Brain microvascular endothelial cell (primary cell): ENCODE measurements around the gene USP11.

Experiments used
- DNase-seq: peaks from one replicate; pipeline ENCODE4 v3.0.0-alpha.2; 2020
- H3K27ac ChIP-seq: fragments of 250-450 bp; sonication (Bioruptor Pico); 2 replicates; pipeline ENCODE4 v1.5.1; 2020; ENCODE audit warnings: mild to moderate bottlenecking, moderate library complexity
- H3K27me3 ChIP-seq: fragments of 250-450 bp; sonication (Bioruptor Pico); replicated peaks from 2 replicates; pipeline ENCODE4 v1.5.1; 2020; ENCODE audit warnings: mild to moderate bottlenecking
- H3K36me3 ChIP-seq: fragments of 250-450 bp; sonication (Bioruptor Pico); replicated peaks from 2 replicates; pipeline ENCODE4 v1.5.1; 2020; ENCODE audit warnings: mild to moderate bottlenecking
- H3K4me3 ChIP-seq: 2 replicates; pipeline ENCODE4 v1.5.1; 2011; ENCODE audit warnings: low read depth, mild to moderate bottlenecking, control low read depth, low read length, moderate library complexity
- in situ Hi-C: cut with HindIII; loops from 2 replicates; pipeline ENCODE4 v1.10.0; 2017; ENCODE audit warnings: low sequenced_read_pairs, low pct_ligation_motif_present
- TF ChIP-seq, protein P1 (sequence below): IDR thresholded peaks from 2 replicates; pipeline ENCODE4 v1.5.1; 2011; ENCODE audit warnings: low read depth, mild to moderate bottlenecking, moderate library complexity, low read length, control low read depth, inconsistent platforms; ENCODE audit errors: missing control alignments

USP11 gene

DNA sequence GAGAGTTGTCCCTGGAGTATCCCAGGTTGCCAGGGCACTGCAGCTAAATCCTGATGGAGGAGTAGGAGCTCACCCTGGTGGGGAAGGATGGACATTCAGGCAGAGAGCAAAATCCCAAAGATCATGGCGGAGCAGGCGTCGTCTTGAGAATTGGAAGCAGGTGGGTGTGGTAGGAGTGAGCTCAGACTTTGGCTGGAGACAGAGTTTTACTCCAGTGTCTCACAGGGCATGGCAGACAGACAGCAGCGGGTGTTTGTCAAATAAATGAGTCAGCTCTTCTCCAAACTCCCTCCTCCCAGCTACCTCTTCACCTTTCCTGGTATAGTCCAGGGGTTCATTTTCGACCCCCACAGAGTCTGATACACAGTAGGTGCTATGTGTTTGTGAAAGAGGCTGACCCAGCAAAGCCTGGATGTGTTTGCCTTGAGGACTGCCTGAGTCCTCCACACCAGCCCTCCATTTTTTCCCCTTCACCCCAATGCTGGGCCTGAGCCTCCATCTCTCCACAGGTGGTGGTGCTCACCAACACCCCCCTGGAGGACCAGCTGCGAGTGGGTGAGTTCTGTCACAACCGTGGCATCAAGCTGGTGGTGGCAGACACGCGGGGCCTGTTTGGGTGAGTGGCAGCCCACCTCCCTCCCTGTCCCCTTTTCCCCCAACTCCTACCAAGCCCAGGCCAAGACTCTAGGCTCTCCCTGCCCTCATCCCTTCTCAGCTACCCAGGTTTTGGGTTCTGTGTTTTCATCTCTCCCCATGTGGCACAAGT, 32.2 kb upstream of the USP11 start:
- Histone ChIP-seq H3K36me3 (peaks cover 83% of the 10 kb centered on the region), H3K27me3 (no peaks in the 10 kb centered on the region), H3K4me3 (no peak overlapping the region), H3K27ac (no peak overlapping the region)
- TF ChIP-seq, protein P1, sequence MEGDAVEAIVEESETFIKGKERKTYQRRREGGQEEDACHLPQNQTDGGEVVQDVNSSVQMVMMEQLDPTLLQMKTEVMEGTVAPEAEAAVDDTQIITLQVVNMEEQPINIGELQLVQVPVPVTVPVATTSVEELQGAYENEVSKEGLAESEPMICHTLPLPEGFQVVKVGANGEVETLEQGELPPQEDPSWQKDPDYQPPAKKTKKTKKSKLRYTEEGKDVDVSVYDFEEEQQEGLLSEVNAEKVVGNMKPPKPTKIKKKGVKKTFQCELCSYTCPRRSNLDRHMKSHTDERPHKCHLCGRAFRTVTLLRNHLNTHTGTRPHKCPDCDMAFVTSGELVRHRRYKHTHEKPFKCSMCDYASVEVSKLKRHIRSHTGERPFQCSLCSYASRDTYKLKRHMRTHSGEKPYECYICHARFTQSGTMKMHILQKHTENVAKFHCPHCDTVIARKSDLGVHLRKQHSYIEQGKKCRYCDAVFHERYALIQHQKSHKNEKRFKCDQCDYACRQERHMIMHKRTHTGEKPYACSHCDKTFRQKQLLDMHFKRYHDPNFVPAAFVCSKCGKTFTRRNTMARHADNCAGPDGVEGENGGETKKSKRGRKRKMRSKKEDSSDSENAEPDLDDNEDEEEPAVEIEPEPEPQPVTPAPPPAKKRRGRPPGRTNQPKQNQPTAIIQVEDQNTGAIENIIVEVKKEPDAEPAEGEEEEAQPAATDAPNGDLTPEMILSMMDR, result peak; percentile 47
- in situ Hi-C loops, result no loop called here
- peak; percentile 21 for DNase-seq

DNA sequence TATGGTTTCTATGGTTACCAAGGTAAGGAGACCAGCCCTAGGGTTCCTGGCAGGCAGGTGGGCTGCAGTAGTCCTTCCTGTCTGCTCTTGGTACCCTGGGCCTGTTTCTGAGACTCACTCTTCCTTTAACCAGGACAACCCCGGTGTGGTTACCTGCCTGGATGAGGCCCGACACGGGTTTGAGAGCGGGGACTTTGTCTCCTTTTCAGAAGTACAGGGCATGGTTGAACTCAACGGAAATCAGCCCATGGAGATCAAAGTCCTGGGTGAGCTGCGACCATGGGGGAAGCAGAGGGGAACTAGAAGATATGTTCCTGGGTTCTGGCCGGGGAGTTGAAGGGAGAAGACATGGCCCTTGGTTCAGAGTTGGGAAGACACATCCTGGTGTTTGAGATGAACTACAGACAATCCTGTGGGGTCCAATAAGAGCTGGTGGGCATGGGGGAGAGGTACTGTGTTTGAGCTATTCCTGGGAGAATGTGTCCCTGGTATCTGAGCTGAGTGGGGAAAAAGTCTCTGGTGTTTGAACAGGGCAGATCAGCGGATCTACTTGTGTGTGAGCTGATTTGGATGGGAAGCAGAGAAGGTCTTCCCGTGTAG, 31.4 kb upstream of the USP11 start:
- no peak overlapping the region for H3K27ac ChIP-seq
- in situ Hi-C loops, result no loop called here
- TF ChIP-seq, protein P1, result no peak
- H3K36me3 ChIP-seq, result peaks cover 89% of the 10 kb centered on the region
- no peak for DNase-seq
- H3K27me3 ChIP-seq, result no peaks in the 10 kb centered on the region
- H3K4me3 ChIP-seq, result no peak overlapping the region

DNA sequence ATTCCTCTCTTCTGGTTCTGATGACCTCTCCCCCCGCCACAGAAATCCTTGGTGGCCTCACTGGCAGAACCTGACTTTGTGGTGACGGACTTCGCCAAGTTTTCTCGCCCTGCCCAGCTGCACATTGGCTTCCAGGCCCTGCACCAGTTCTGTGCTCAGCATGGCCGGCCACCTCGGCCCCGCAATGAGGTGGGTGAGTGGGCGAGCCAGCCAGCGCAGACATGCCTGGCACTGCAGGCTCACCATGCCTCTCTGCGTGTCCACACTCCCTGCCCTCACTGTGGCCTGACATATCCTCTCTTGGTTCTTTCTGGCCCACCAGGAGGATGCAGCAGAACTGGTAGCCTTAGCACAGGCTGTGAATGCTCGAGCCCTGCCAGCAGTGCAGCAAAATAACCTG, 30.5 kb upstream of the USP11 start:
- TF ChIP-seq, protein P1, result no peak
- in situ Hi-C loops, result no loop called here
- no peak for DNase-seq
- Histone ChIP-seq H3K27ac (no peak overlapping the region), H3K27me3 (no peaks in the 10 kb centered on the region), H3K4me3 (no peak overlapping the region), H3K36me3 (peaks cover 93% of the 10 kb centered on the region)

DNA sequence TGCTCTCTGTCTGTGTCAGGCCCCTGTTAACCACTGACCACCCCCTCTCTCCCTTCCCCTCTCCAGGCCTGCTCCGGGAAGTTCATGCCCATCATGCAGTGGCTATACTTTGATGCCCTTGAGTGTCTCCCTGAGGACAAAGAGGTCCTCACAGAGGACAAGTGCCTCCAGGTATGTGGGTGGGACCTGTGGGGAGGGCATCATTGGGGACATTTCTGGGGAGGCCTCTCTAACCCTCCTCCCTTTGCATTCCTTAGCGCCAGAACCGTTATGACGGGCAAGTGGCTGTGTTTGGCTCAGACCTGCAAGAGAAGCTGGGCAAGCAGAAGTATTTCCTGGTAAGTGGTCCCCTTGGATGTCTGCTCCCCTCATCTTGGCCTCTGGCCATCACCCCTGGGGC, 29.9 kb upstream of the USP11 start:
- H3K36me3 ChIP-seq, result peaks cover 98% of the 10 kb centered on the region
- TF ChIP-seq, protein P1, result no peak
- no peaks in the 10 kb centered on the region for H3K27me3 ChIP-seq
- DNase-seq, result no peak
- H3K4me3 ChIP-seq, result no peak overlapping the region
- H3K27ac ChIP-seq, result no peak overlapping the region
- in situ Hi-C loops, result no loop called here

DNA sequence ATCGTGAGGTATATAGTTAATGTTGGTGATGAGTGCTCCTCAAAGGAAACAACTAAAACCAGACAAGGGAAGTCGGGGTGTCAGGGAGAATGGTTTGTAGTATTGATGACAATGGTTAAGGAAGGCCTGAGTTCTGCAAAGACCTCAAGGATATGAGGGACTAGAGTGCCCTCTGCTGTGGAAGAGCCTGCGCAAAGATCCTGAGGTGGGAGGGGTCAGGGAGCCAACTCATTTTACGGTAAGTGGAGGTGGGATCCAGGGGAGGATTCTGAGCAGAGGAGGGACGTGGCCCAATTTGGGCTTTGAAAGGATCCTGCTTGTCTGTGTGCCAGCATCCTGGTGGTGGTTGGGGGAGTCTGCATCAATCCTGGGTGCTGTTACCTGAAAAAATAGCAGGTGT, 27.8 kb upstream of the USP11 start:
- peaks cover 99% of the 10 kb centered on the region for H3K36me3 ChIP-seq
- H3K27me3 ChIP-seq, result no peaks in the 10 kb centered on the region
- no peak overlapping the region for H3K27ac ChIP-seq
- TF ChIP-seq, protein P1, result no peak
- no peak for DNase-seq
- no peak overlapping the region for H3K4me3 ChIP-seq
- in situ Hi-C loops, result no loop called here
